Smooth muscle cell (in vitro differentiated cells): Measurements from ENCODE around the gene BOC. TPM values are rescaled to one million over a fixed set of nuclear protein-coding genes. Genes with fewer than 3 reads are reported as not detected.

Experiments used
- DNase-seq: peaks from one replicate; lab custom pipeline; 2025; ENCODE audit not compliant: unreplicated experiment; lab: John Stamatoyannopoulos, UW
- H2AFZ ChIP-seq: fragments of 200-600 bp; sonication (generic); 2 replicates; pipeline ENCODE4 v1.6.0; 2016; ENCODE audit warnings: antibody characterized with exemption, low read depth, mild to moderate bottlenecking
- H3F3A ChIP-seq: fragments of 200-600 bp; sonication (generic); 2 replicates; pipeline ENCODE4 v1.6.0; 2017; ENCODE audit warnings: antibody characterized with exemption, low read depth
- H3K27ac ChIP-seq: fragments of 200-600 bp; sonication (generic); 2 replicates; pipeline ENCODE4 v1.5.1; 2016; ENCODE audit warnings: low read depth, mild to moderate bottlenecking
- H3K27me3 ChIP-seq: fragments of 200-600 bp; sonication (generic); 2 replicates; pipeline ENCODE4 v1.6.1; 2016; ENCODE audit warnings: low read depth, mild to moderate bottlenecking
- H3K36me3 ChIP-seq: fragments of 200-600 bp; sonication (generic); 2 replicates; pipeline ENCODE4 v1.5.1; 2016; ENCODE audit warnings: low read depth
- H3K4me1 ChIP-seq: fragments of 200-600 bp; sonication (generic); 2 replicates; pipeline ENCODE4 v1.5.1; 2016; ENCODE audit warnings: low read depth
- H3K4me2 ChIP-seq: fragments of 200-600 bp; sonication (generic); 2 replicates; pipeline ENCODE4 v1.6.0; 2016; ENCODE audit warnings: mild to moderate bottlenecking
- H3K4me3 ChIP-seq: fragments of 200-600 bp; sonication (generic); 2 replicates; pipeline ENCODE4 v1.5.1; 2016; ENCODE audit warnings: mild to moderate bottlenecking
- H3K79me2 ChIP-seq: fragments of 200-600 bp; sonication (generic); 2 replicates; pipeline ENCODE4 v1.6.0; 2016; ENCODE audit warnings: low read depth, mild to moderate bottlenecking
- H3K9ac ChIP-seq: fragments of 200-600 bp; sonication (generic); 2 replicates; pipeline ENCODE4 v1.6.0; 2016; ENCODE audit warnings: low read depth
- H3K9me3 ChIP-seq: fragments of 200-600 bp; sonication (generic); replicated peaks from 2 replicates; pipeline ENCODE4 v1.5.1; 2016; ENCODE audit warnings: low read depth
- H4K20me1 ChIP-seq: fragments of 200-600 bp; sonication (generic); 2 replicates; pipeline ENCODE4 v1.6.0; 2016; ENCODE audit warnings: low read depth
- CTCF ChIP-seq: fragments of 200-600 bp; sonication (generic); IDR thresholded peaks from 2 replicates; pipeline ENCODE4 v1.5.1; 2017; ENCODE audit warnings: borderline replicate concordance, mild to moderate bottlenecking, antibody characterized with exemption; ENCODE audit not compliant: insufficient read depth, poor library complexity, severe bottlenecking
- WGBS: methylation state at CpG from one replicate; pipeline ENCODE4 v1.1.7; 2016; ENCODE audit warnings: low lambda C conversion rate; 5-methylcytosine and 5-hydroxymethylcytosine counted together
- polyA plus RNA-seq: library from polyadenylated mRNA; unstranded; fragments of >200 nt; fragmentation: Nextera tagmentation; extraction: Ambion mirVana; gene quantifications from 2 replicates; pipeline ENCODE4 v1.2.1, GENCODE V29; 2016
- total RNA-seq: library from RNA; depleted of rRNA; stranded (reverse); fragments of >200 nt; gene quantifications from 2 replicates; pipeline ENCODE4 v1.2.3, GENCODE V29; 2014

Gene BOC
- total and polyA plus RNA-seq, 2 experiments from 2014 or later: 19.5 to 31.2 TPM

GRCh38 chr3:113277941-113278598, 66.7 kb downstream of the BOC start:
- Histone ChIP-seq H3K79me2 (no peaks in the 10 kb centered on the region), H3K27ac (no peak overlapping the region), H3K4me3 (no peak overlapping the region), H3K27me3 (no peaks in the 10 kb centered on the region), H3F3A (no peaks in the 10 kb centered on the region), H4K20me1 (no peaks in the 10 kb centered on the region), H2AFZ (no peak overlapping the region), H3K36me3 (peaks cover 7% of the 10 kb centered on the region), H3K4me1 (peaks cover 21% of the 10 kb centered on the region), H3K9ac (no peak overlapping the region), H3K4me2 (no peak overlapping the region), H3K9me3 (no peaks in the 10 kb centered on the region)
- no peak for TF ChIP-seq CTCF
- 96% methylated on average over 17 of the region's 17 CpGs for WGBS
- no peak for DNase-seq

GRCh38 chr3:113278599-113278955, 67.2 kb downstream of the BOC start:
- Histone ChIP-seq H3K36me3 (peaks cover 7% of the 10 kb centered on the region), H3K9me3 (no peaks in the 10 kb centered on the region), H3K9ac (no peak overlapping the region), H3K27me3 (no peaks in the 10 kb centered on the region), H3K79me2 (no peaks in the 10 kb centered on the region), H3K27ac (no peak overlapping the region), H2AFZ (no peak overlapping the region), H3K4me1 (peaks cover 21% of the 10 kb centered on the region), H4K20me1 (no peaks in the 10 kb centered on the region), H3K4me2 (no peak overlapping the region), H3K4me3 (no peak overlapping the region), H3F3A (no peaks in the 10 kb centered on the region)
- WGBS: 97% methylated on average over 11 of the region's 11 CpGs
- TF ChIP-seq CTCF: no peak
- DNase-seq: no peak

- no peak overlapping the region for H3K4me3 ChIP-seq
- H4K20me1 ChIP-seq: no peaks in the 10 kb centered on the region
- H3K79me2 ChIP-seq: no peaks in the 10 kb centered on the region
- H3K27ac ChIP-seq: no peak overlapping the region
- H3K27me3 ChIP-seq: no peaks in the 10 kb centered on the region
- H3K9ac ChIP-seq: no peak overlapping the region
- peaks cover 21% of the 10 kb centered on the region for H3K4me1 ChIP-seq
- no peaks in the 10 kb centered on the region for H3F3A ChIP-seq
- no peaks in the 10 kb centered on the region for H3K9me3 ChIP-seq
- 95% methylated on average over 17 of the region's 17 CpGs for WGBS
- peaks cover 7% of the 10 kb centered on the region for H3K36me3 ChIP-seq
- DNase-seq: no peak
- no peak overlapping the region for H2AFZ ChIP-seq
- H3K4me2 ChIP-seq: no peak overlapping the region
- no peak for TF ChIP-seq CTCF
Observed at GRCh38 chr3:113279686-113280085, 68.3 kb downstream of the BOC start.

- Histone ChIP-seq H3K9ac (no peak overlapping the region), H3F3A (peaks cover 26% of the 10 kb centered on the region), H3K4me2 (no peak overlapping the region), H4K20me1 (no peaks in the 10 kb centered on the region), H3K27ac (no peak overlapping the region), H3K79me2 (no peaks in the 10 kb centered on the region), H3K4me1 (peaks cover 14% of the 10 kb centered on the region), H3K9me3 (no peaks in the 10 kb centered on the region), H3K4me3 (no peak overlapping the region), H3K36me3 (peaks cover 7% of the 10 kb centered on the region), H3K27me3 (no peaks in the 10 kb centered on the region), H2AFZ (no peak overlapping the region)
- no peak for TF ChIP-seq CTCF
- 97% methylated on average over 12 of the region's 12 CpGs for WGBS
- no peak for DNase-seq
Observed at GRCh38 chr3:113283306-113283705, 71.9 kb downstream of the BOC start.
